Endothelial cell of umbilical vein (primary cell): Measurements from ENCODE around the gene UBL3. TPM values are rescaled to one million over a fixed set of nuclear protein-coding genes. Genes with fewer than 3 reads are reported as not detected.

Experiments used
- BruUV-seq: library from RNA; stranded (reverse); fragments of 400-500 nt; replicated peaks from 2 replicates; lab custom pipeline; 2021; lab: Mats Ljungman, UMichigan
- CTCF ChIA-PET: fragments of 300-600, 350-600 bp; sonication (Branson Sonifier 250); formaldehyde crosslinking; loops from one replicate; lab custom pipeline; 2021; ENCODE audit warnings: antibody characterized with exemption, inconsistent platforms; lab: Charles Lee
- POLR2A ChIA-PET: fragments of 300-600, 350-600 bp; sonication (Branson Sonifier 250); formaldehyde crosslinking; loops from one replicate; lab custom pipeline; 2021; ENCODE audit warnings: antibody characterized with exemption, inconsistent platforms; lab: Charles Lee
- DNase-seq: peaks from one replicate; pipeline ENCODE4 v3.0.0-alpha.2; 2011; ENCODE audit warnings: low read depth, low spot score
- FAIRE-seq: peaks from 2 replicates; lab custom pipeline; 2011; peaks lifted over from hg19 to GRCh38; lab: Jason Lieb, UNC
- H2AFZ ChIP-seq: 2 replicates; pipeline ENCODE4 v1.6.0; 2012; ENCODE audit warnings: low read depth, low read length, control low read depth, inconsistent platforms
- H3K27ac ChIP-seq: 2 replicates; pipeline ENCODE4 v1.5.1; 2011; ENCODE audit warnings: low read depth, mild to moderate bottlenecking, control low read depth, low read length, moderate library complexity; ENCODE audit not compliant: insufficient read depth
- H3K27me3 ChIP-seq, 2 experiments: 2 replicates each; pipeline versions ENCODE4 v1.6.0 to v1.6.1; 2011; ENCODE audit warnings: low read length in 2 of 2, mixed read lengths in 1 of 2; ENCODE audit not compliant: control insufficient read depth in 2 of 2, insufficient read depth in 2 of 2
- H3K36me3 ChIP-seq, 2 experiments: 2 replicates in 1 of 2; 3 replicates in 1 of 2; pipeline ENCODE4 v1.5.1; 2011; ENCODE audit warnings: low read length in 2 of 2, mild to moderate bottlenecking in 1 of 2, moderate library complexity in 1 of 2; ENCODE audit not compliant: control insufficient read depth in 2 of 2, insufficient read depth in 2 of 2; ENCODE audit errors: extremely low read depth in 1 of 2
- H3K4me1 ChIP-seq: 3 replicates; pipeline ENCODE4 v1.5.1; 2011; ENCODE audit warnings: mild to moderate bottlenecking, low read length; ENCODE audit not compliant: control insufficient read depth, insufficient read depth; ENCODE audit errors: extremely low read depth
- H3K4me2 ChIP-seq: 2 replicates; pipeline ENCODE4 v1.6.1; 2011; ENCODE audit warnings: low read length, control low read depth, mixed read lengths; ENCODE audit not compliant: insufficient read depth
- H3K4me3 ChIP-seq, 3 experiments: fragments of 200-600 bp in 1 of 3; sonication (generic), shearing (Covaris generic) in 1 of 3; replicated peaks in 1 of 3; 2 replicates each; pipeline ENCODE4 v1.5.1; 2011 to 2016; ENCODE audit warnings: control low read depth in 3 of 3, low read length in 3 of 3, mild to moderate bottlenecking in 2 of 3, inconsistent platforms in 1 of 3, low read depth in 1 of 3, moderate library complexity in 1 of 3; ENCODE audit not compliant: insufficient read depth in 1 of 3
- H3K79me2 ChIP-seq: 2 replicates; pipeline ENCODE4 v1.6.0; 2012; ENCODE audit warnings: low read length, inconsistent platforms; ENCODE audit not compliant: control insufficient read depth, insufficient read depth
- H3K9ac ChIP-seq: replicated peaks from 2 replicates; pipeline ENCODE3; 2011; ENCODE audit warnings: low read length, control low read depth; ENCODE audit not compliant: insufficient read depth; ENCODE audit errors: extremely low read depth
- H3K9me1 ChIP-seq: replicated peaks from 3 replicates; pipeline ENCODE4 v1.6.0; 2011; ENCODE audit warnings: mild to moderate bottlenecking, low read length; ENCODE audit not compliant: control insufficient read depth, insufficient read depth; ENCODE audit errors: extremely low read depth
- H3K9me3 ChIP-seq: replicated peaks from 2 replicates; pipeline ENCODE4 v1.5.1; 2012; ENCODE audit warnings: low read length, inconsistent platforms; ENCODE audit not compliant: control insufficient read depth, insufficient read depth
- H4K20me1 ChIP-seq: replicated peaks from 2 replicates; pipeline ENCODE3; 2011; ENCODE audit warnings: mild to moderate bottlenecking, low read length; ENCODE audit not compliant: control insufficient read depth, insufficient read depth; ENCODE audit errors: extremely low read depth
- EZH2 ChIP-seq: IDR thresholded peaks from 2 replicates; pipeline ENCODE4 v1.6.1; 2012; ENCODE audit warnings: borderline replicate concordance, low read depth, mild to moderate bottlenecking, moderate library complexity, low read length, inconsistent platforms; ENCODE audit not compliant: severe bottlenecking
- FOS ChIP-seq: IDR thresholded peaks from 2 replicates; pipeline ENCODE4 v1.6.1; 2011; ENCODE audit warnings: mild to moderate bottlenecking, low read length, moderate library complexity, borderline replicate concordance; ENCODE audit not compliant: insufficient read depth
- GATA2 ChIP-seq: IDR thresholded peaks from 2 replicates; pipeline ENCODE4 v1.7.0; 2011; ENCODE audit warnings: low read depth, mild to moderate bottlenecking, moderate library complexity, mixed read lengths, low read length; ENCODE audit not compliant: insufficient read length, insufficient read depth
- JUN ChIP-seq: IDR thresholded peaks from 2 replicates; pipeline ENCODE4 v1.6.1; 2011; ENCODE audit warnings: borderline replicate concordance, low read depth; ENCODE audit not compliant: insufficient read length, insufficient read depth
- MYC ChIP-seq: IDR thresholded peaks from one replicate; pipeline ENCODE4 v1.6.1; 2011; ENCODE audit warnings: mild to moderate bottlenecking, low read depth, low read length
- POLR2A ChIP-seq: IDR thresholded peaks from 2 replicates; pipeline ENCODE4 v1.6.1; 2012; ENCODE audit warnings: low read depth, mild to moderate bottlenecking, control low read depth, low read length
- POLR2AphosphoS5 ChIP-seq: IDR thresholded peaks from 2 replicates; pipeline ENCODE4 v1.6.1; 2012; ENCODE audit warnings: low read depth, mild to moderate bottlenecking, control low read depth, low read length, moderate library complexity; ENCODE audit not compliant: insufficient read depth
- dilution Hi-C: fragments of 300-500 bp; cut with MboI; formaldehyde crosslinking; loops from one replicate; pipeline ENCODE4 v1.15.0; 2019; ENCODE audit warnings: low sequenced_read_pairs; ENCODE audit not compliant: extremely low pct_ligation_motif_present
- intact Hi-C: fragments of 100-400 bp; cut with micrococcal nuclease; formaldehyde crosslinking; loops from one replicate; pipeline ENCODE4 v1.10.0; 2022
- polyA plus RNA-seq, 4 experiments: library from polyadenylated mRNA; depleted of rRNA in 3 of 4; stranded (reverse) in 3 of 4; unstranded in 1 of 4; fragments of >200 nt; gene quantifications; 2 replicates each; pipeline versions ENCODE4 v1.2.1 to v1.2.3, GENCODE V29; 2011 to 2012; ENCODE audit warnings: missing spikeins in 1 of 4
- total RNA-seq: library from RNA; stranded (reverse); gene quantifications from 2 replicates; pipeline ENCODE4 v1.2.3, GENCODE V29; 2021
- TF ChIP-seq, protein P1 (sequence below), 2 donors: IDR thresholded peaks; 1 replicate in 1 of 2; 2 replicates in 1 of 2; pipeline ENCODE4 v1.5.1; 2011; ENCODE audit warnings: low read length in 2 of 2, mild to moderate bottlenecking in 2 of 2, moderate library complexity in 2 of 2, control low read depth in 1 of 2, inconsistent platforms in 1 of 2, low read depth in 1 of 2; ENCODE audit not compliant: insufficient read depth in 1 of 2; ENCODE audit errors: extremely low read depth in 1 of 2
- TF ChIP-seq, protein P2 (sequence below): IDR thresholded peaks from 2 replicates; pipeline ENCODE4 v1.6.1; 2011; ENCODE audit not compliant: insufficient read depth, insufficient read length

Gene UBL3
- total and polyA plus RNA-seq, 2 donors (not counting 3 experiments of a cell fraction or from before 2014, with no cell fraction given), result 4.8 to 11.8 TPM

DNA sequence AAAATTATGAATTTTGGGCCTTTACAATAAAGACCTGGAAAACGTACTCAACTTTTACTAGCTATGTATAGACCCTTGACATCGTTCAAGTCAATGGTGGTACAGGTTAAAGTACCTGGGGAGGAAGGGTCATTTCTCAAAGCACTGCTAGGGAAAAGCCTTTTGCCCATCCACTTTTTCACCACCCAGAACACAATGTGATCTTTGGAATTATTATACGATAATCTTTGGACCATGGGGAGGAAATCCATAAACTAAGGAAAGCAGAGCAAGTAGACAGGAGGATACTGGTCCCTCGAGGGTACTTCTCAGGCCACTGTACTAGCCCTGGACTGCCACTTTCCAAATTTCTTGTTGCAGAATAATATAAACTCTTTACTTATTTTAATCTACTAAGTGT is 39.5 kb downstream of the UBL3 start:
- CTCF ChIA-PET, result interaction anchor here (1.5 kb wide), 1 partner anchor 10 kb away, joined by 6 read pairs; no protein-coding TSS in a partner anchor
- POLR2A ChIA-PET, result no interaction called here
- intact Hi-C loops (no loop called here), dilution Hi-C loops (no loop called here)
- no peak overlapping the region for H2AFZ ChIP-seq
- DNase-seq, result no peak
- BruUV-seq, result no TSS peak
- no peak for FAIRE-seq
- peaks cover 7% of the 10 kb centered on the region for H3K79me2 ChIP-seq
- no peak overlapping the region for H3K9ac ChIP-seq
- no peak overlapping the region for H3K27ac ChIP-seq
- H3K9me1 ChIP-seq, result no peaks in the 10 kb centered on the region
- no peak overlapping the region for H3K4me2 ChIP-seq
- no peaks in the 10 kb centered on the region for H3K36me3 ChIP-seq
- TF ChIP-seq GATA2, result no peak
- no peak for TF ChIP-seq EZH2
- TF ChIP-seq, protein P1, sequence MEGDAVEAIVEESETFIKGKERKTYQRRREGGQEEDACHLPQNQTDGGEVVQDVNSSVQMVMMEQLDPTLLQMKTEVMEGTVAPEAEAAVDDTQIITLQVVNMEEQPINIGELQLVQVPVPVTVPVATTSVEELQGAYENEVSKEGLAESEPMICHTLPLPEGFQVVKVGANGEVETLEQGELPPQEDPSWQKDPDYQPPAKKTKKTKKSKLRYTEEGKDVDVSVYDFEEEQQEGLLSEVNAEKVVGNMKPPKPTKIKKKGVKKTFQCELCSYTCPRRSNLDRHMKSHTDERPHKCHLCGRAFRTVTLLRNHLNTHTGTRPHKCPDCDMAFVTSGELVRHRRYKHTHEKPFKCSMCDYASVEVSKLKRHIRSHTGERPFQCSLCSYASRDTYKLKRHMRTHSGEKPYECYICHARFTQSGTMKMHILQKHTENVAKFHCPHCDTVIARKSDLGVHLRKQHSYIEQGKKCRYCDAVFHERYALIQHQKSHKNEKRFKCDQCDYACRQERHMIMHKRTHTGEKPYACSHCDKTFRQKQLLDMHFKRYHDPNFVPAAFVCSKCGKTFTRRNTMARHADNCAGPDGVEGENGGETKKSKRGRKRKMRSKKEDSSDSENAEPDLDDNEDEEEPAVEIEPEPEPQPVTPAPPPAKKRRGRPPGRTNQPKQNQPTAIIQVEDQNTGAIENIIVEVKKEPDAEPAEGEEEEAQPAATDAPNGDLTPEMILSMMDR (IDR thresholded peaks at IDR 0.05; ENCODE audit: extremely low read depth in 1 of 2, insufficient read depth in 1 of 2, low read depth in 1 of 2, low read length in 2 of 2), result no peak
- no peak for TF ChIP-seq MYC
- TF ChIP-seq POLR2AphosphoS5, result no peak
- no peak for TF ChIP-seq FOS
- TF ChIP-seq, protein P2, sequence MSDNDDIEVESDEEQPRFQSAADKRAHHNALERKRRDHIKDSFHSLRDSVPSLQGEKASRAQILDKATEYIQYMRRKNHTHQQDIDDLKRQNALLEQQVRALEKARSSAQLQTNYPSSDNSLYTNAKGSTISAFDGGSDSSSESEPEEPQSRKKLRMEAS, result no peak
- TF ChIP-seq JUN, result no peak
- no peak for TF ChIP-seq POLR2A
- H3K4me3 ChIP-seq, result no peak overlapping the region
- peaks cover 9% of the 10 kb centered on the region for H4K20me1 ChIP-seq
- no peaks in the 10 kb centered on the region for H3K27me3 ChIP-seq
- no peaks in the 10 kb centered on the region for H3K9me3 ChIP-seq
- H3K4me1 ChIP-seq, result no peaks in the 10 kb centered on the region
